OCI-LY1 (cell line): Measurements from ENCODE around the gene TMEM72.

Source experiments
- EZH2 ChIP-seq: fragments of 200-600 bp; sonication (generic), shearing (Covaris generic); IDR thresholded peaks from 2 replicates; pipeline ENCODE4 v1.8.0; 2017; ENCODE audit warnings: borderline replicate concordance, mixed run types, mild to moderate bottlenecking, antibody characterized with exemption, low read length, moderate library complexity, mixed read lengths
- TF ChIP-seq, protein P1 (sequence below): fragments of 200-600 bp; sonication (generic), shearing (Covaris generic); IDR thresholded peaks from 2 replicates; pipeline ENCODE4 v1.5.1; 2017; ENCODE audit warnings: mild to moderate bottlenecking, antibody characterized with exemption, low read length, moderate library complexity, mixed read lengths

DNA sequence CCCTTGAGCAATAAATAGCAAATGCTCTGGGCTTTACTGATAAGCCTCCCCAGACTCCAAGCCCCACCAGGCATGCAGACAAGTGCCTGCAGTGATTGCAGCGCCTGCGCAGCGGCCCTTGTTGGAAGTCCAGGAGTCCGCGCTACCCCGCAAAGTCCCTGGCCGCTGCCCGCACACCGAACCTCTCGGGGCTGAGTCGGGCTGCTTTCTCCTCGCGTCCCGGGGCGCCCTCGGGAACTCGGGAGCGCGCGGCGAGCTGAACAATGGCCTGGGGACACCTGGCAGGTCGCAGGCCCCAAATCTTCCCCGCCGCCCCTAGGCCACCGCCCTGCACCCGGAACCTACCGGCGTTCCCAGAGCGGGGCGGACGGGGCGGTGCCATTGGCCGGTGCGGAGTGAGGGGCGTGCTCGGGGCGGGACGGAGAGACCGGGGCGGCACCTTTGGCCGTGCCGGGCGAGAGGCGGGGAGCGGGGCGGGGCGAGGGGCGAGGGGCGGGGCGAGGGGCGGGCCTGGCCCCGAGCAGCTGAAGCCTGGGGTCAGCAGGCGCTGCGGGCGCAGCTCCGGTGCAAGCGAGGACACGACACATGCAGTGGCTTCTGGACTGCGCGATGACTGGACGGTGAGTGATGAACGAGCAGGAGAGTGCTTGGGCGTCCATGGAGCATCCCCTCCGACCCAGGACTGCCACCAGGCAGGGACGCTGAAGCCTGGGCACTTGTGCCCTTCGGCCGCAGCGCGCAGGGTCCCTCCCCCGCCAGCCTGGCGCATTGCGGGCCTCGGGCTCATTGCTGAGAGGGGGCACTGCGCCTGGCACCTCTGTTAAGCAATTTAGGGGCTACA lies 48.3 kb downstream of the TMEM72 start, which contains the start of gene RASSF4:
- TF ChIP-seq, protein P1, sequence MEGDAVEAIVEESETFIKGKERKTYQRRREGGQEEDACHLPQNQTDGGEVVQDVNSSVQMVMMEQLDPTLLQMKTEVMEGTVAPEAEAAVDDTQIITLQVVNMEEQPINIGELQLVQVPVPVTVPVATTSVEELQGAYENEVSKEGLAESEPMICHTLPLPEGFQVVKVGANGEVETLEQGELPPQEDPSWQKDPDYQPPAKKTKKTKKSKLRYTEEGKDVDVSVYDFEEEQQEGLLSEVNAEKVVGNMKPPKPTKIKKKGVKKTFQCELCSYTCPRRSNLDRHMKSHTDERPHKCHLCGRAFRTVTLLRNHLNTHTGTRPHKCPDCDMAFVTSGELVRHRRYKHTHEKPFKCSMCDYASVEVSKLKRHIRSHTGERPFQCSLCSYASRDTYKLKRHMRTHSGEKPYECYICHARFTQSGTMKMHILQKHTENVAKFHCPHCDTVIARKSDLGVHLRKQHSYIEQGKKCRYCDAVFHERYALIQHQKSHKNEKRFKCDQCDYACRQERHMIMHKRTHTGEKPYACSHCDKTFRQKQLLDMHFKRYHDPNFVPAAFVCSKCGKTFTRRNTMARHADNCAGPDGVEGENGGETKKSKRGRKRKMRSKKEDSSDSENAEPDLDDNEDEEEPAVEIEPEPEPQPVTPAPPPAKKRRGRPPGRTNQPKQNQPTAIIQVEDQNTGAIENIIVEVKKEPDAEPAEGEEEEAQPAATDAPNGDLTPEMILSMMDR: no peak
- no peak for TF ChIP-seq EZH2
